GM18526 (cell line): Measurements from ENCODE around the gene GPR162.

Source experiments
- POLR2A ChIP-seq: IDR thresholded peaks from 3 replicates; pipeline ENCODE4 v1.6.1; 2011; ENCODE audit not compliant: insufficient read length; ENCODE audit errors: extremely low read depth

The GPR162 gene, protein sequence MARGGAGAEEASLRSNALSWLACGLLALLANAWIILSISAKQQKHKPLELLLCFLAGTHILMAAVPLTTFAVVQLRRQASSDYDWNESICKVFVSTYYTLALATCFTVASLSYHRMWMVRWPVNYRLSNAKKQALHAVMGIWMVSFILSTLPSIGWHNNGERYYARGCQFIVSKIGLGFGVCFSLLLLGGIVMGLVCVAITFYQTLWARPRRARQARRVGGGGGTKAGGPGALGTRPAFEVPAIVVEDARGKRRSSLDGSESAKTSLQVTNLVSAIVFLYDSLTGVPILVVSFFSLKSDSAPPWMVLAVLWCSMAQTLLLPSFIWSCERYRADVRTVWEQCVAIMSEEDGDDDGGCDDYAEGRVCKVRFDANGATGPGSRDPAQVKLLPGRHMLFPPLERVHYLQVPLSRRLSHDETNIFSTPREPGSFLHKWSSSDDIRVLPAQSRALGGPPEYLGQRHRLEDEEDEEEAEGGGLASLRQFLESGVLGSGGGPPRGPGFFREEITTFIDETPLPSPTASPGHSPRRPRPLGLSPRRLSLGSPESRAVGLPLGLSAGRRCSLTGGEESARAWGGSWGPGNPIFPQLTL

DNA sequence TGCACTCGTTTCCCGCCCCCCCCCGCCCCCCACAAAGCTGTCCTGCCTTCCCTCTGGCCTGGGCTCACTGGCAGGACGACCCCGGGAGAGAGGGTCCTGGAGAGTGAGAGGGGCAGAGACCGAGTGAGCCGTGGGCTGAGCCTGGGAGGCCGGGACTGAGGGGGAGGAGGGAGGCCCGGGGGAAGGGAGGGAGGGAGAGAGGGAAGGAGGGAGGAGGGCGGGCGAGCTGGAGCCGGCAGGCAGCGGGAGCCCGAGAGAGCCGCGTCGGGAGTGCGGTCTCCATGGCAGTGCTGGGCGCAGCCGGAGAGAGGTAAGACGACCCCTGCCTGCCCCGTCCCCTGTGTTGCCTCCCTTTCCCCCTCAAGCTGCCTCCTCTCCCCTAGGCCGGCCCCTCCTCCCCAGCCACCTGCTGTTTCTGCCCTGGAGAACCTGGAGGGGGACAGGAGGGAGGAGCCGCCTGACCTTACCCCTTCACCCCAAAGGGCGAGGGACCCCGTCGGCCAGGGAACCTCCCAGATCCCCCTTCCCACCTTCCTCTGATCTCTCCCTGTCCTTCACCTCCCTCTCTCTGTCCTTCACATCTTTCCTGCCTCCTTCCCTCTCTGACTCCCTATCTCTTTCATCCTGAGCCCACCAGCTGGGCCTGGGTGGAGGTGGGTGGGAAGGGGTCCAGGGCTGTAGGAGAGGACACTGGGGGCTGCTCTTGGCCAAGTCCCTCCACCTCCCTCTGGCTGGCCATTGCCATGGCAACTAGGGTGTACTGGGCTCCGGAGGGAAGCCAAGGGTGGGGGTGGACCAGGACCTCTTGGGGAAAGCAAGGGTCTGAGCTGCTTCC, at the start of gene GPR162:
Gene GPR162 (plus strand): TSS at position 231 of the 835 bp plus-strand sequence. CDS start 2,078 bp downstream, outside the sequence.
- TF ChIP-seq POLR2A, result no peak

DNA sequence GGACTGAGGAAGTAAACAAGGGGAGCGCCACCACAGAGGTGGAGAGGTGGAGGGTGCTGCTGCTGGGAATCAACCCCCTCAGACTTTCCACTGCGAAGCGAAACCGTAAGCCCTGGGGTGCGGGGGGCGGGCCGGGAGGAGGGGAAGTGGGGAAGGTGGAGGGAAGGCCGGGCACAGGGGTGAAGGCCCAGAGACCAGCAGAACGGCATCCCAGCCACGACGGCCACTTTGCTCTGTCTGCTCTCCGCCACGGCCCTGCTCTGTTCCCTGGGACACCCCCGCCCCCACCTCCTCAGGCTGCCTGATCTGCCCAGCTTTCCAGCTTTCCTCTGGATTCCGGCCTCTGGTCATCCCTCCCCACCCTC, 49.3 kb upstream of the GPR162 start, which contains the start of gene LAG3:
Gene LAG3 (plus strand): TSS at position 190 of the 365 bp plus-strand sequence. CDS start 333 bp downstream, outside the sequence.
- TF ChIP-seq POLR2A, result no peak

DNA sequence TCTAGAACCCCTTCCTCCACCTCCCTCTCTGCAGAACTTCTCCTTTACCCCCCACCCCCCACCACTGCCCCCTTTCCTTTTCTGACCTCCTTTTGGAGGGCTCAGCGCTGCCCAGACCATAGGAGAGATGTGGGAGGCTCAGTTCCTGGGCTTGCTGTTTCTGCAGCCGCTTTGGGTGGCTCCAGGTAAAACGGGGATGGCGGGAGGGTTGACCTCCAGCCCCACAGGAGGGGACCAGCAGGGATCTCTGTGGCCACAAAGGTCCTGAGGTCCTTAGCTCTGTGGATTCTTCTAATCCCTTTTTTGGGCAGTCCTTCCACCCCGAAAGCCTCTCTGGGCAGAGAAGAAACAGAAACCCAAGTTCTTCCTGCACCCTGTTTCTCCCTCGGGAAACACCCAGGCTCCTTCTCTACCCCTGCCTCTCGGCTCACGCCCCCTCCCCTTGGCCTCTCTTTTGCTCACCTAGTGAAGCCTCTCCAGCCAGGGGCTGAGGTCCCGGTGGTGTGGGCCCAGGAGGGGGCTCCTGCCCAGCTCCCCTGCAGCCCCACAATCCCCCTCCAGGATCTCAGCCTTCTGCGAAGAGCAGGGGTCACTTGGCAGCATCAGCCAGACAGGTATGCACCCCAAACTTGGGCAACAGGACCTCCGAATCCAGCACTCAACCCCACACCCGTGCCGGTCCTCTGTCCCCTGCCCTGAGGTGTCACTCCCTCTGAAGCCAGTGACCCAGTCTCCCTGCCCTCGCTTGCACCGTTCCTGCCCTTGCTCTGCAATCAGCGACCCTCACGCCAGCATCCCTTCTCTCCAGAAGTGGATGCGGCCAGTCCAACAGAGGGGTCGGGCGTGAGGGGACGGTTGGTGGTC, 48.7 kb upstream of the GPR162 start:
- no peak for TF ChIP-seq POLR2A

DNA sequence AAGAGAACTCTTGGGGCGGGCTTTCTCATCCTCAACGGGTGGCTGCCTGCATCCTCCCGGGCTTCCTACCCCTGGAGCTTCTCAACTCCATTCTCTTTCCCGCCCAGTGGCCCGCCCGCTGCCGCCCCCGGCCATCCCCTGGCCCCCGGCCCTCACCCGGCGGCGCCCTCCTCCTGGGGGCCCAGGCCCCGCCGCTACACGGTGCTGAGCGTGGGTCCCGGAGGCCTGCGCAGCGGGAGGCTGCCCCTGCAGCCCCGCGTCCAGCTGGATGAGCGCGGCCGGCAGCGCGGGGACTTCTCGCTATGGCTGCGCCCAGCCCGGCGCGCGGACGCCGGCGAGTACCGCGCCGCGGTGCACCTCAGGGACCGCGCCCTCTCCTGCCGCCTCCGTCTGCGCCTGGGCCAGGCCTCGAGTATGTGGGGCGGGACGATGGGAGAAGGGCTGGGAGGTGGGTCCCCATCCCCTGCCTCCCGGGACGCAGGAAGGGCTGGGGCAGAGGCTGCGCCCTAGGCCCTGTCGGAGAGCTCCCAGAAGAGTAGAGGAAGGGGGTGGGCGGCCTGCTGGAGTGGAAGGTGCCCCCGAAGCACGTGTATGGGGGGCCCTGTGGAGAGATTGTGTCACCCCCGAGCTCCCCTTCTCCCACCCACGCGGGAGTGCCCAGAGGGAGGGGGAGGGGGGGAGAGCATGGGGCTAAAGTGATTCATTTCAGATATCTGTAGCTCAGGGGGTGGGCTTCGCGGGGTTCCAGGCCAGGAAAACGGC, 47.9 kb upstream of the GPR162 start:
- no peak for TF ChIP-seq POLR2A

DNA sequence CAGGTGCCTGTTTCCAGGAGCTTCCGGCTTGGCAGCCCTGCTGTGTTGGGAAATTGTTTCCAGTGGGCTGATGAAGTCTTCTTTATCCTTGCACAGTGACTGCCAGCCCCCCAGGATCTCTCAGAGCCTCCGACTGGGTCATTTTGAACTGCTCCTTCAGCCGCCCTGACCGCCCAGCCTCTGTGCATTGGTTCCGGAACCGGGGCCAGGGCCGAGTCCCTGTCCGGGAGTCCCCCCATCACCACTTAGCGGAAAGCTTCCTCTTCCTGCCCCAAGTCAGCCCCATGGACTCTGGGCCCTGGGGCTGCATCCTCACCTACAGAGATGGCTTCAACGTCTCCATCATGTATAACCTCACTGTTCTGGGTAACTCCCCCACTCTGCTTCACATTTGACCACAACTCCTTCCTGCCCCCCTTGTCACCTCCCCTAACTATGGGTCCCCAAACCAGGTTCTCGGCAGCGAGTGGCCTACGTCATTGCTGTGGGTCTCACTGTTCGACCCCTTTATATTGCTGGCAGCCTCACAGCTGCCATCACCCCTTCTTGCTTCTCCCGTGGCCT, 47.0 kb upstream of the GPR162 start:
- no peak for TF ChIP-seq POLR2A

DNA sequence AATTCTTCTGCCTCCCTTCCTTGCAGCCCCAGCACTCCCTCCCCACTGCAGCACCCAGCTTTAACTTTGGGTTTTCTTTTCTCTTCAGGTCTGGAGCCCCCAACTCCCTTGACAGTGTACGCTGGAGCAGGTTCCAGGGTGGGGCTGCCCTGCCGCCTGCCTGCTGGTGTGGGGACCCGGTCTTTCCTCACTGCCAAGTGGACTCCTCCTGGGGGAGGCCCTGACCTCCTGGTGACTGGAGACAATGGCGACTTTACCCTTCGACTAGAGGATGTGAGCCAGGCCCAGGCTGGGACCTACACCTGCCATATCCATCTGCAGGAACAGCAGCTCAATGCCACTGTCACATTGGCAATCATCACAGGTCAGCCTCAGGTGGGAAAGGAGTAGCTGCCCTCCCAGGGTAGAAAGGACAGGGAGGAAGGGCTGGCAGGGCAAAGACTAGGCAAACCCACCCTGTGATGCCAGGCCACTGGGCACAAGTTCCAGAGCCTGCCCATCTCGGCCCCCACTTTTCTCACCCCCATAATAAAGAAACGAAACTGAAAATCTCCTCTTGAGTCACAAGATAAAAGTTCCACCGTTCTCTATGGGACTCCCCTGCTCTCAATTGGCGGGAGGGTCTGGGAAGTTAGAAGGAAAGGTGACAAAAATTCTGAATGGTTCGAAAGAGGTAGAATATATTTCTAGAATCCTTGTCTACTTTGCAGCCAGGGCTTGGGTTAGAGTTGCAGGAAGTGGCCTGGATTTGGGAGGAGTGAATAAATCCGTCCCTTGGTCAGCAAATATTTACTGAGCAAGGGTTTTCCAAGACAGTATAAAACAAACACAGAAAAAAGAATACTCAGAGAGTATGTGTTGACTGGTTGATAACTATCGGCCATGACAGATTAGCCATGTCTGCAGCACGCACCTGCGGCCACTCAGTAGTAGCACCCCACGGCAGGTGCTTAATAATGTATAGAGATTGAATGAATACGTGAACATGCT, 46.1 kb upstream of the GPR162 start:
- TF ChIP-seq POLR2A, result no peak

DNA sequence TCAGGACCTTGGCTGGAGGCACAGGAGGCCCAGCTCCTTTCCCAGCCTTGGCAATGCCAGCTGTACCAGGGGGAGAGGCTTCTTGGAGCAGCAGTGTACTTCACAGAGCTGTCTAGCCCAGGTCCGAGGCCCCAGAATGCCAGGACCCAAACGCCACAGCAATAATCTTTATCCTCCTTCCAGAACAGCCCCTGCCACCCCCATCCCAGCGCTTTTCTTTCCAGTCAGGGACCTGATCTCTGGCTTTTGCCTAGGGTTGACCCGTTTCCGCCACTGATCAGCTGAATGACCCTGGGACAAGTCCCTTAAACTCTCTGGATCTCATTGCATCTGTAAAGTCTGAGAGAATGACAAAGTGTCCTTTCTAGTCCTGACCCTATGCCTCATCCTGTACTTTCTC, 44.2 kb upstream of the GPR162 start:
- no peak for TF ChIP-seq POLR2A

DNA sequence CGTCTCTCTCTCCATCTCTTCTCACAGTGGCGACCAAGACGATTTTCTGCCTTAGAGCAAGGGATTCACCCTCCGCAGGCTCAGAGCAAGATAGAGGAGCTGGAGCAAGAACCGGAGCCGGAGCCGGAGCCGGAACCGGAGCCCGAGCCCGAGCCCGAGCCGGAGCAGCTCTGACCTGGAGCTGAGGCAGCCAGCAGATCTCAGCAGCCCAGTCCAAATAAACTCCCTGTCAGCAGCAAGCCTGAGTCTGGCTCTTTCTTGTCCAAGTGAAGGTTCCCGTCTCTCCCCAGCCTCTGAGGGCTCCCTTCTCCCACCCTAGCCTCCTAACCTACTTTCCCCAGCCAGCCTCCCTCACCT, 43.4 kb upstream of the GPR162 start:
- no peak for TF ChIP-seq POLR2A

DNA sequence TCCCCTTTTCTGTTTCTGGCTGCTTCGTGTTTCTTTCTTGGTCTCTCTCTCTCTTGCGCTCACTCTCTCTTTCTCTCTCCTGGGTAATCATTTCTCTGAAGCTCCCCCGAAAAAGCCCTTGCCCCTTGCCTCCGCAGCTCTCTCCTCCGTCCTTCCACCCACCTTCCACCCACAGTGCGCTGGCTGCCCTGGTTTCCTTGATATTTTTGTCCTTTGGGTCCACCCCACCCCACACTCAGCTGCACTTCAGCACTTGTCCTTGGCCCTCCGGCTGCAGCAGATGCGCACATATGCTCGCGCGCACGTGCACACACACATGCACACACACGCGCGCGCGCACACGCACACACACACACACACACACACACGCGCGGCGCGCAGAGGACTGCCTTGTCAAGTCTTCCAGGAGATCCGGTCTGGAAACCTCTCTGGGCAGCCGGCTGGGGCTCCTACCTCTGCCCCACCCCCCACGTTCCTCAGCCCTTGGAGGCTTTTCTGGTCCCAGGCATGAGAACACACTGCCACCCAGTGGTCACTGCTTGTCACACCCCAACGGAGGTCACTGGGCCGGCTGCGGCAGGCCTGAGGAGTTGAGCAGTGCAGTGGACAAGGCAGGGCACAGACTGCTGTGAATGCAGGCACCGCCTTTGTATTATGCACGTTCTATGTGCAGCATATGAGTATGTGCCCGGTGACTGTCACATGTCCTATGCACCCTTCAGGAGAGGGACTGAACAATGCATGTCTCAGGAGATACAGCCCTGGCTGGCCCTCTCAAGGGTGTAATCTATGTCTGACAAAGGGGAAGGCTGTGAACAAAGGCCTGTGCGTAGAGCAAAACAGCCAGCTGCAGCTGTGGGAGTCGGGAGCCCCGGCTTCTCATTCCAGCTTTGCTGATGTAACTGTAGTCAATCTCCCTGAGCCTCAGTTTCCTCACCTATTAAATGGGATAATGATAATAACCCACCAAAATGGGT, 42.8 kb upstream of the GPR162 start:
- TF ChIP-seq POLR2A, result no peak

DNA sequence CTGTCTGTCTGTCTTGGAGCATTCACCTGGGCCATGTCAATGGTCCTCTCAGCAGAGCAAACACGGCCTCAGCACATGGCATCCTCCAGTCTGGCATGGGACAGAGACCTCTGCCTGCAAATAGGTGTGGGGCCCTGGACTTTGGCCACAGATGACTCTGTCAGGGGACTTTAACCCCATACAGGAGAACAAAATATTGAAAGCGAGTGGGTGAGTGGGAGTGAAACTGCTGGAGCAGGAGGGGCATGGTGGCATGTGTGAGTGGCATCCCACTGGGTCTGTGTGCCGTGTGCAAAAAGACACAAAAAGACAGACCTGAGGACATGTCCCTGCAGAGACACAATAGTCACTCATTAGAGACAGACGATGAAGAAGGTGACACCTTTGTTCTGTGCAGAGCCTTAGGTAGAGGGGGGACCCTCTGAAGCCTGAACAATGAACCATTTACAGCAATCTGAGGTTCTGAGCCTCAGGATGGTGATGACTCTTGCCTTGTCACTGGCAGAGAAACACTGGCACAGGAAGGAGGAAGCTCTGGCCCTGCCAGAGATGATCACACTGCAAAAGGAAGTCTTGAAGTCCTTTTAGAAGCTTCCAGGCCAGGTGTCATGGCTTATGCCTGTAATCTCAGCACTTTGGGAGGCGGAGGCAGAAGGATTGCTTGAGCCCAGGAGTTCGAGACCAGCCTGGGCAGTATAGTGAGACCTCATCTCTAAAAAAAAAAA, 41.8 kb upstream of the GPR162 start:
- no peak for TF ChIP-seq POLR2A

DNA sequence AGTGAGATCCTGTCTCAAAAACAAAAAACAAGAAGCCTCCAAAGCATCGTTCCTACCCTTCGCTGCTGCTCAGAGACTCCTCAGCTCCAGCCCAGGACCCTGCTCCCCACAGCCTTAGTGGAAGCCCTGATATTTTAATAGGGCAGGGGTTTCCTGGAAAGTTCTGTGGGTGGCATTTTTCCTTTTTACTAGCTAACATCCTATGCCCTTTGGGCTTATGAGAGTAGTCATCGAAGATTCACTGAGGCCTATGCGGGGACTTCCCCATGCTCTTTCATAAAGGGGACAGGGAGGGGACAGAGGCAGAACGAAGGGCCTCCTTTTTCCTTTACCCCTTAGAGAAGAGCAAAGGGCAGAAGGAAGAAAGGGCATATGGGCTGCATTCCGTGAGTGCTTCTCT, 41.0 kb upstream of the GPR162 start:
- TF ChIP-seq POLR2A, result no peak
